Thymus (tissue), 11 donors: Measurements from ENCODE around the gene CIROP. TPM values are rescaled to one million over a fixed set of nuclear protein-coding genes. Genes with fewer than 3 reads are reported as not detected.
A peak's percentile ranks its signal among the peaks of the same experiment; 100 is the strongest.

ENCODE experiments used
- DNase-seq, 9 donors: peaks; one replicate each; pipeline ENCODE4 v3.0.0-alpha.2; 2013; ENCODE audit warnings: low spot score in 9 of 9, low read depth in 6 of 9, missing footprints in 1 of 9
- H3K27ac ChIP-seq, 2 donors: one replicate each; pipeline ENCODE4 v1.5.1; 2013; ENCODE audit warnings: control low read depth in 1 of 2, low read depth in 1 of 2, low read length in 1 of 2, mild to moderate bottlenecking in 1 of 2, moderate library complexity in 1 of 2
- H3K27me3 ChIP-seq, 2 donors: one replicate each; pipeline ENCODE4 v1.5.1; 2013; ENCODE audit warnings: low read length in 1 of 2; ENCODE audit not compliant: control insufficient read depth in 2 of 2, insufficient read depth in 1 of 2
- H3K36me3 ChIP-seq, 2 donors: one replicate each; pipeline ENCODE4 v1.5.1; 2013; ENCODE audit warnings: low read length in 1 of 2, mild to moderate bottlenecking in 1 of 2, moderate library complexity in 1 of 2; ENCODE audit not compliant: control insufficient read depth in 2 of 2, insufficient read depth in 2 of 2
- H3K4me1 ChIP-seq, 2 donors: one replicate each; pipeline ENCODE4 v1.5.1; 2013; ENCODE audit warnings: low read length in 2 of 2; ENCODE audit not compliant: control insufficient read depth in 2 of 2, insufficient read depth in 2 of 2
- H3K4me3 ChIP-seq, 2 donors: one replicate each; pipeline ENCODE4 v1.5.1; 2013; ENCODE audit warnings: low read length in 2 of 2, control low read depth in 1 of 2, mild to moderate bottlenecking in 1 of 2
- H3K9me3 ChIP-seq, 2 donors: one replicate each; pipeline ENCODE4 v1.5.1; 2013; ENCODE audit warnings: low read length in 1 of 2, mild to moderate bottlenecking in 1 of 2; ENCODE audit not compliant: control insufficient read depth in 2 of 2, insufficient read depth in 1 of 2
- WGBS: extraction: QIAGEN DNeasy Blood & Tissue Kit; methylation state at CpG from one replicate; pipeline ENCODE4 v1.1.7; 2013; 5-methylcytosine and 5-hydroxymethylcytosine counted together
- polyA plus RNA-seq: library from polyadenylated mRNA; stranded (reverse); fragments of 200-250 nt; gene quantifications from one replicate; pipeline ENCODE4 v1.2.3, GENCODE V29; 2013
- total RNA-seq: library from RNA; stranded (reverse); fragments of 120-200 nt; gene quantifications from one replicate; pipeline ENCODE4 v1.2.4, GENCODE V29; 2013
- donor health status: healthy.

CIROP gene
- total and polyA plus RNA-seq, 2 donors, result 0.05 to 0.07 TPM

DNA sequence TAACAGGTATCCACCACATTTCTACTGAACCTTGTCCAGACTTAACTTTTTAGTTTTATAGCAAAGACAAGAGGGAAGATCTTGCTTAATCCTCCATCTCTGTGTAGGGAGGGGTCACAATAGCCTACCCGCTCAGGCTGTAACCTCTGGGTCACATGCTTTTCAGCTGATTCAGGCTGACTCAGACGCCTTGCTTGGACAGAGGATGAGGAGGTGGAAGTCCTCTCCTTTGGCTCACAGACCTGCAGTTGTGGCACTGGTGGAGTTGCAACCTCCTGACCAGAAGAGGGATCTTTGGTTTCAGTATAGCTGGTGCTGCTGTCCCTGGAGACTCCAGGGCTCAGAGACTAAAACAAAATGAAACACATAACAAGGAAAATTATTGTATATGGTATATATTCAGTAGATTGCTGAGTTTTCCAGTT is 26.1 kb downstream of the CIROP start:
- H3K27ac ChIP-seq, result no peak overlapping the region
- H3K27me3 ChIP-seq, result no peaks in the 10 kb centered on the region
- H3K36me3 ChIP-seq, result peaks cover 75 to 86% of the 10 kb centered on the region in 2 donors
- H3K9me3 ChIP-seq, result no peaks in the 10 kb centered on the region
- no peak overlapping the region for H3K4me3 ChIP-seq
- no peak for DNase-seq
- H3K4me1 ChIP-seq, result no peaks in the 10 kb centered on the region
- 94% methylated on average over 2 of the region's 2 CpGs for WGBS

GRCh38 chr14:23077962-23078361 is 26.8 kb downstream of the CIROP start:
- no peak overlapping the region for H3K4me3 ChIP-seq
- H3K27ac ChIP-seq, result no peak overlapping the region
- no peaks in the 10 kb centered on the region for H3K9me3 ChIP-seq
- H3K36me3 ChIP-seq, result peaks cover 76 to 87% of the 10 kb centered on the region in 2 donors
- 96% methylated on average over 5 of the region's 5 CpGs for WGBS
- DNase-seq, result no peak
- no peaks in the 10 kb centered on the region for H3K4me1 ChIP-seq
- no peaks in the 10 kb centered on the region for H3K27me3 ChIP-seq

DNA sequence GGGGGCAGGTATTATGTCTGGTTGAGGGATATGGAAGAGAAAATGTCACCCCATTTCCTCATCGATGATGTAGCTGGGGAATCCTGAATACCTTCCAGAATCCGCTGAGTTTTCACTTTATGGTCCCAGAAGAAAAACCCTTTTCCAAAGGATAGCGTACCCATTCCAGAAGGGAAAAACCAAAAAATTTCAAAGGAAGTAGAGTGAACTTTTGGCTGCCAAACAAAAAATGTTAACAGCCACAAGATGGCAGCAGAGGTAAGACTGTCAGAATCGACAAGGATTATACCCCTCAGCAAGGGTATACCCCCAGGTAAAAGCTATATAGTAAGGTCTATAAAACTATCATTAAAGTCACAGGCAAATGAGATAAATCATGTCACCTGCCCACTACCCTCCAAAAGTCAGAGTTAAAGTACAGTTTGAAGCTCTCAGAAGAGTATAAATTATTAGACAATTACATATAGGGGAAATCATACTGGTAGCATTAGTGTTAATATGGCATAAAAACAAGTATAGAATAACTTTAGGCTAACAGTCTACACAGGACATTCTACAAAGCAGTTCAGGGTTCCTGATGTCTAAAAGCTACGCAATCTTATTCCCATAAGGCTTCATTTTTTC is 27.9 kb downstream of the CIROP start:
- no peak overlapping the region for H3K4me3 ChIP-seq
- H3K27ac ChIP-seq, result no peak overlapping the region

DNA sequence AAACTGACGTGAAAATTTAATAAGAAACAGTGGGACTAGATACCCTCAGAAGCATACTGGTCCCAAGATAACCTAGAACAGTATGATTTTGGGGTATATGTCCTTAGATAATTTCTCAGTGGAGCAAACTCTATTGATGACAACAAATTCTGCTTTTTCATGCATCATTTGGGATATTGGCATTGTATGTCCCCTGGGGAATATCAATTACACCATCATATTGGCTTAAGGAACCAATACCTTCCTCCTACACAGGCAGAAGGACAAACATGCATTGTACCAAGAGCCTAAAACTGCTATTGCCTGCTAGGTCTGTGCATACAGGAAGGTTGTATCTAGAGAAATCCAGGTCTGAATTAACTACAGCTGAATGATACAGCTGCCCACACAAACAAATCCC is 29.9 kb downstream of the CIROP start:
- no peak for DNase-seq
- Histone ChIP-seq H3K27ac (no peak overlapping the region), H3K9me3 (no peaks in the 10 kb centered on the region), H3K27me3 (no peaks in the 10 kb centered on the region), H3K4me3 (no peak overlapping the region), H3K4me1 (peaks cover 13 to 18% of the 10 kb centered on the region in 2 donors), H3K36me3 (peaks cover 63 to 75% of the 10 kb centered on the region in 2 donors)
- 97% methylated on average over 1 of the region's 1 CpG for WGBS

More for the DNA sequence above, 27.9 kb downstream of the CIROP start:
- Histone ChIP-seq H3K4me1 (peaks cover under 1 to 4% of the 10 kb centered on the region in 2 donors), H3K36me3 (peaks cover 75 to 93% of the 10 kb centered on the region in 2 donors), H3K9me3 (no peaks in the 10 kb centered on the region), H3K27me3 (no peaks in the 10 kb centered on the region)
- peak in 5 of 9 donors; percentile 45 to 68 (median 50) for DNase-seq
- 78% methylated on average over 5 of the region's 5 CpGs for WGBS

GRCh38 chr14:23071921-23072539 is 32.8 kb downstream of the CIROP start:
- Histone ChIP-seq H3K4me1 (peaks cover 13 to 32% of the 10 kb centered on the region in 2 donors), H3K4me3 (peak overlapping the region in 1 of 2 donors; percentile 67)

DNA sequence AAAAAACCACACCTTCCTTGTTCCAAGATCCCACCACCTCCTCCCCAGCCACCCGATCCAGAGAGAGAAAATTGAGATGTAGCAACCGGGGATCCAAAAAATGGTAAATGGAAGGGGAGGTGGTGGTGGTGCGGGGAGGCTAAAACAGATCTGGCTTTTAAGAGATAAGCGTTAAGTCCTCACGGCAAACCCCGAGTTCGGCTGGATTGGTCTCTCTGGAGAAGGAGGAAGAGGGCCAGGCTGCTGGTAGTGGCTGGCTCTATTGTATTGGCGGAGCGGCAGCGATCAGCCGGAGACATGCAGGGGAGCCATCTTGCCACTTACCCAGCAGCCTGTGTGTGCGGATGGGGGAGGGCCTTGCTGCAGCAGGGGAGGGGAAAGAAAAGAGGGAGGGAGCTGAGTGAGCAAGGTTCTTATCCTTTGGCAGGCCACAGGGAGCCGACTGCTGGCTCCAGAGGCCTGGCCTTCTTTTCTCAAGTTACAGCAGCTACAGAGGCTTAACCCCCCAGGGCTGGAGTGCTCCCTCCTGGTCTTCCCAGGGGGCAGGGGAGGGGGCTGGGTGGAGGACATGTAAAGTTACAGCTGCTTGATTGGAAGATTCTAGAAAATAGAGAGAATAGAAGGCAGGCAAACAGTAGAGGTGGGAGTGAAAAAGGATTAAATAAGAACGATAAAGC is 33.4 kb downstream of the CIROP start:
- peak in 8 of 9 donors; percentile 59 to 89 (median 70) for DNase-seq
- Histone ChIP-seq H3K4me1 (peaks cover 13 to 32% of the 10 kb centered on the region in 2 donors), H3K27ac (peak overlapping the region; percentile 62 to 71), H3K4me3 (peak overlapping the region; percentile 67 to 82), H3K36me3 (peaks cover 58 to 72% of the 10 kb centered on the region in 2 donors), H3K9me3 (no peaks in the 10 kb centered on the region), H3K27me3 (no peaks in the 10 kb centered on the region)
- WGBS, result 4% methylated on average over 14 of the region's 14 CpGs

More at GRCh38 chr14:23071921-23072539, 32.8 kb downstream of the CIROP start:
- Histone ChIP-seq H3K9me3 (no peaks in the 10 kb centered on the region), H3K36me3 (peaks cover 58 to 72% of the 10 kb centered on the region in 2 donors), H3K27me3 (no peaks in the 10 kb centered on the region), H3K27ac (peak overlapping the region in 1 of 2 donors; percentile 71)
- 81% methylated on average over 5 of the region's 5 CpGs for WGBS
- no peak for DNase-seq

DNA sequence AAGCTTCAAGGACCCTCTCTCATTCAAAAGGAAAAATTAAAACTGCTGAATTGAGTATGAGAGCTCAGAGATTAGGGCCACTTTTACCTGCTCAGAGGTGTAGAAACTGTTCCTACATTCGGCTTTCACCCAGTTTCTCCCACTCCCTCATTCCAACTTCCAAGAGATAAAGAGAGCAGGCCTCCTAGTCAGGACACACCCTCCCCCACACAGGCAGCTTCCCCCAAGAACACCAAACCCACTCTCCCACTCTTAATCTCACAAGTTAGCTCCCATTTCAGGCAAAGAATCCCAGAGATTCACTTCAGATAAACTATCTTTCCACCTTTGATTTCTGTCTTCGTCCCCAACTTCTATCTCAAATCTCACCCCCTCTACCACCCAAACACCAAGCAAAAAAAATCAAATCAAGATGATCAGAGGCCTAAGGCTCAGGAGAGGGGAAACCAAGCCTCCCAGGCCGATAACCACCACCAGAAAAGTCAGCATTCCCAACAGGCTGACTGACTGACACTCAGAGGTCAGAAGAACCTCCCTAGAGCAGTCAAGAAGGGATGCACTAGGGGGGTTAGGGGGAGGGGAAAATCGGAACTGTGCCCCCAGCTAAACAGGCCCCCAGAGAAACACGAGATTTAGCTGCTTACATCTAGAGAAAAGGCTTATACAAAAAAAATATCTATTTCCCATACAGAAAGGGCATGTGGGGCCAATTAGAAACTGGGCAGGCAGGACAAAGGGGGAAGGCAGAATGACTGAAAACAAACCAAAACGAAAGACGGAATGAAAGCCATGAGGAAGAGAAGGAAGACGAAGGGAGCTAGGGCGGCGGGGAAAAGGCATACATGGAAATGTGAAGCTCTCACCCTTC is 34.3 kb downstream of the CIROP start:
- Histone ChIP-seq H3K4me3 (peak overlapping the region; percentile 67 to 82), H3K9me3 (no peaks in the 10 kb centered on the region), H3K27me3 (no peaks in the 10 kb centered on the region), H3K27ac (peak overlapping the region in 1 of 2 donors; percentile 71), H3K36me3 (peaks cover 59 to 72% of the 10 kb centered on the region in 2 donors), H3K4me1 (peaks cover 13 to 32% of the 10 kb centered on the region in 2 donors)
- WGBS, result 28% methylated on average over 10 of the region's 10 CpGs
- no peak for DNase-seq

DNA sequence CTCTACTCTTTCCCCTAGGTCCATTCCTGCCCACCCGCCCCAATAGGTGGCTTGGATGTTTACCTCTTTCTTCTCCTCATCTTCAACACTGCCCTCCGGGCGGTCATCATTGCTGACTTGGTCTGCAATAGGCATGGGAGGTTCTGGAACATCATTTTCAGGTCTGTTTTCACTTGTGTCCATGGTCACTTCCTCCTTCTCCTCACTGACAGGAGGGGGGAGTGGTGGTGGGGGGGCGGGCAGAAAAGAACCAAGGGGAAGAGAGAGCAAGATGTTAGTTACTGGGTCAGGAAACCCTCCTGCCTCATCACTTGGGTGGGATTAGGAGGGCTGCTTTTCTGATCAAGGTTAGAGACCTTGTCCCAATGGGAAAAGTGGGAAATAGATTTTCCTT is 35.4 kb downstream of the CIROP start:
- DNase-seq, result no peak
- Histone ChIP-seq H3K4me3 (no peak overlapping the region), H3K36me3 (peaks cover 57 to 72% of the 10 kb centered on the region in 2 donors), H3K27ac (peak overlapping the region in 1 of 2 donors; percentile 52), H3K4me1 (peaks cover 13 to 32% of the 10 kb centered on the region in 2 donors), H3K9me3 (no peaks in the 10 kb centered on the region), H3K27me3 (no peaks in the 10 kb centered on the region)
- WGBS, result 97% methylated on average over 4 of the region's 4 CpGs
